Measurements from ENCODE around the gene RNF213.

- TF ChIP-seq CTCF (IDR thresholded peaks at IDR 0.05): no peak
- no peak for TF ChIP-seq POLR2A (IDR thresholded peaks at IDR 0.05)
- no peak for TF ChIP-seq EP300 (IDR thresholded peaks at IDR 0.05)
Observed at GRCh38 chr17:80262291-80262690, 1.6 kb downstream of the RNF213 start.
